Upper lobe of right lung (tissue), 1 donor: ENCODE results near the gene BPIFA3. TPM values are rescaled to one million over a fixed set of nuclear protein-coding genes. Genes with fewer than 3 reads are reported as not detected.

Experiments used
- ATAC-seq: fragments of 200-7000 bp; cut with Tn5 transposase; one replicate; pipeline ENCODE4 v1.9.1; 2020; ENCODE audit warnings: mild to moderate bottlenecking, moderate library complexity
- DNase-seq: peaks from one replicate; pipeline ENCODE4 v3.0.0-alpha.2; 2020
- H3K27ac ChIP-seq: fragments of 200-600 bp; one replicate; pipeline ENCODE4 v1.8.0; 2022
- H3K27me3 ChIP-seq: fragments of 200-600 bp; one replicate; pipeline ENCODE4 v1.8.0; 2022; ENCODE audit warnings: mild to moderate bottlenecking
- H3K36me3 ChIP-seq: fragments of 200-600 bp; one replicate; pipeline ENCODE4 v1.8.0; 2022
- H3K4me1 ChIP-seq: fragments of 200-600 bp; one replicate; pipeline ENCODE4 v1.8.0; 2022
- H3K4me3 ChIP-seq: fragments of 200-600 bp; one replicate; pipeline ENCODE4 v1.8.0; 2022; ENCODE audit warnings: mild to moderate bottlenecking
- H3K9me3 ChIP-seq: fragments of 200-600 bp; one replicate; pipeline ENCODE4 v1.8.0; 2022
- CTCF ChIP-seq: fragments of 200-600 bp; IDR thresholded peaks from one replicate; pipeline ENCODE4 v1.8.0; 2022; ENCODE audit warnings: antibody characterized with exemption
- intact Hi-C: fragments of 100-400 bp; cut with DNase I; formaldehyde crosslinking; loops from one replicate; pipeline ENCODE4 v1.11.0; 2022
- total RNA-seq: library from RNA; stranded (reverse); fragmentation: NEBNext Ultra II Directional; extraction: Animal tissue kit (Norgen Biotek cat#: 25700); gene quantifications from one replicate; pipeline ENCODE4 v1.2.1, GENCODE V29; 2021
- donor health status: DM: no; HTN: yes; CAD: no; lungs with severe emphysema.

Gene BPIFA3
- total RNA-seq, 1 donor from 2014 or later, result not detected

DNA sequence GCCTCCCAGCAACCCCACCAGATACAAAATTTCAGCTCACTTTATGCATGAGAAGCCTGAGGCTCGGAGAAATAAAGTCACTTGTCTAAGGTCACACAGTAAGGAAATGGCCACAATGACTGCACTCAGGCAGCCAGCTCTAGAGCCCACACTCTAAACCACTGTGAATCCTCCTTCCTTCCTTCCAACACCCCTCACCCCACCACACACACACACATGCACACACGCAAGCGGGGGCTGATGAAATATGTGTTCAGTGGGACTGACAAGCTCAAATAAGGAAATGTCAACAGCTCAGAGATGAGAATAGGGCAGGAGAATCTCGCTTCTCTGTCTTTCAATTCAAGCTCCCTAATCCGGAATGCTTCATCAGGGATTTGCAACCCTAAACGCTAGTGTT lies 12.7 kb downstream of the BPIFA3 start:
- Histone ChIP-seq H3K27me3 (no peaks in the 10 kb centered on the region), H3K4me3 (no peak overlapping the region), H3K9me3 (no peaks in the 10 kb centered on the region), H3K27ac (no peak overlapping the region), H3K4me1 (no peaks in the 10 kb centered on the region), H3K36me3 (no peaks in the 10 kb centered on the region)
- intact Hi-C loops, result no loop called here
- ATAC-seq, result no peak
- TF ChIP-seq CTCF, result no peak
- no peak for DNase-seq

DNA sequence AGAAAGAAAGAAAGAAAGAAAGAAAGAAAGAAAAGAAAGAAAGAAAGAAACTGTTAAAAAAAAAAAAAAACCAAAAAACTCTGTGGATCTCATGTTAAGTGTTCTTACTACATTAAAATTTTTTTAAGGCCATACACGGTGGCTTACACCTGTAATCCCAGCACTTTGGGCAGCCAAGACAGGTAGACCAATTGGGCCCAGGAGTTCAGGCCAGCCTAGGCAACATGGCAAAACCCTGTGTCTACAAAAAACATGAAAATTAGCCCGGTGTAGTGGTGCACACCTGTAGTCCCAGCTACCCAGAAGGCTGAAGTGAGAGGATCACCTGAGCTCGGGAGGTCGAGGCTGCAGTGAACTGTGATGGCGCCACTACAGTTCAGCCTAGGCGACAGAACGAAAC lies 14.1 kb downstream of the BPIFA3 start:
- Histone ChIP-seq H3K9me3 (no peaks in the 10 kb centered on the region), H3K27me3 (no peaks in the 10 kb centered on the region), H3K4me3 (no peak overlapping the region), H3K4me1 (no peaks in the 10 kb centered on the region), H3K36me3 (no peaks in the 10 kb centered on the region), H3K27ac (no peak overlapping the region)
- no peak for DNase-seq
- ATAC-seq, result no peak
- TF ChIP-seq CTCF, result no peak
- intact Hi-C loops, result no loop called here

GRCh38 chr20:33232486-33233072 lies 15.4 kb downstream of the BPIFA3 start:
- H3K36me3 ChIP-seq, result no peaks in the 10 kb centered on the region
- no peak overlapping the region for H3K27ac ChIP-seq
- no peak overlapping the region for H3K4me3 ChIP-seq
- intact Hi-C loops, result no loop called here
- no peak for TF ChIP-seq CTCF
- no peaks in the 10 kb centered on the region for H3K4me1 ChIP-seq
- DNase-seq, result peak; percentile 68
- H3K27me3 ChIP-seq, result no peaks in the 10 kb centered on the region
- peak; percentile 94 for ATAC-seq
- H3K9me3 ChIP-seq, result no peaks in the 10 kb centered on the region

- ATAC-seq (no peak), DNase-seq (no peak)
- no peaks in the 10 kb centered on the region for H3K36me3 ChIP-seq
- no peaks in the 10 kb centered on the region for H3K9me3 ChIP-seq
- H3K4me1 ChIP-seq, result no peaks in the 10 kb centered on the region
- no peak overlapping the region for H3K27ac ChIP-seq
- H3K27me3 ChIP-seq, result no peaks in the 10 kb centered on the region
- intact Hi-C loops, result no loop called here
- TF ChIP-seq CTCF, result no peak
- no peak overlapping the region for H3K4me3 ChIP-seq
Observed at GRCh38 chr20:33233129-33233774, 16.1 kb downstream of the BPIFA3 start.

GRCh38 chr20:33234050-33234449 lies 16.9 kb downstream of the BPIFA3 start:
- Histone ChIP-seq H3K27me3 (no peaks in the 10 kb centered on the region), H3K4me3 (no peak overlapping the region), H3K27ac (no peak overlapping the region), H3K4me1 (no peaks in the 10 kb centered on the region), H3K36me3 (no peaks in the 10 kb centered on the region), H3K9me3 (no peaks in the 10 kb centered on the region)
- no peak for ATAC-seq
- no peak for DNase-seq
- no peak for TF ChIP-seq CTCF
- intact Hi-C loops, result no loop called here
